HTERT RPE-1 (cell line): Measurements from ENCODE around the gene LRRN2.
"Not testable (repeated sequence)": the region's sequence is repeated elsewhere in the genome, so short reads cannot be mapped to it uniquely, and the experiment has no call there.

Experiments
- in situ Hi-C: fragments of 300-500 bp; cut with MboI; formaldehyde crosslinking; loops from 4 replicates; pipeline ENCODE4 v1.14.3; 2020; ENCODE audit warnings: low sequenced_read_pairs

LRRN2 gene

GRCh38 chr1:204577794-204578478 is 107.6 kb downstream of the LRRN2 start:
- in situ Hi-C loops = no loop called here

DNA sequence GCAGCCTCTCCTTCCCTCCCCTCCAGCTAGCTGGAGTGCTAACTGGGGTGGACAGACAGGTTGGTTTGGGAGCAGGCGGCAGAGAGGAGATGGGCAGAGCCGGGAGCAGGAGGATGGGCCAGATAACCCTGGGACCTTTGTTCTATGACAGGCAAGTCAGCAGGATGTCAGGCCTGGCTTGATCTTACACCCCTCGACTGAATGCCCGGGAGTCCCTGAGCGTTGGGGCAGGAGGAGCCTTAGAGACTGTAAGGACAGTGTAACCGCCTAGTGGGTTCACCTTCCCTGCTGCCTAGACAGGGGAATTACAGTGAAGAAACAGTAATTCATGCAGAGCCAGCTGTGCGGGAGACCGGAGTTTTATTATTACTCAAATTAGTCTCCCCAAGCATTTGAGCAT is 109.1 kb downstream of the LRRN2 start:
- in situ Hi-C loops = no loop called here

DNA sequence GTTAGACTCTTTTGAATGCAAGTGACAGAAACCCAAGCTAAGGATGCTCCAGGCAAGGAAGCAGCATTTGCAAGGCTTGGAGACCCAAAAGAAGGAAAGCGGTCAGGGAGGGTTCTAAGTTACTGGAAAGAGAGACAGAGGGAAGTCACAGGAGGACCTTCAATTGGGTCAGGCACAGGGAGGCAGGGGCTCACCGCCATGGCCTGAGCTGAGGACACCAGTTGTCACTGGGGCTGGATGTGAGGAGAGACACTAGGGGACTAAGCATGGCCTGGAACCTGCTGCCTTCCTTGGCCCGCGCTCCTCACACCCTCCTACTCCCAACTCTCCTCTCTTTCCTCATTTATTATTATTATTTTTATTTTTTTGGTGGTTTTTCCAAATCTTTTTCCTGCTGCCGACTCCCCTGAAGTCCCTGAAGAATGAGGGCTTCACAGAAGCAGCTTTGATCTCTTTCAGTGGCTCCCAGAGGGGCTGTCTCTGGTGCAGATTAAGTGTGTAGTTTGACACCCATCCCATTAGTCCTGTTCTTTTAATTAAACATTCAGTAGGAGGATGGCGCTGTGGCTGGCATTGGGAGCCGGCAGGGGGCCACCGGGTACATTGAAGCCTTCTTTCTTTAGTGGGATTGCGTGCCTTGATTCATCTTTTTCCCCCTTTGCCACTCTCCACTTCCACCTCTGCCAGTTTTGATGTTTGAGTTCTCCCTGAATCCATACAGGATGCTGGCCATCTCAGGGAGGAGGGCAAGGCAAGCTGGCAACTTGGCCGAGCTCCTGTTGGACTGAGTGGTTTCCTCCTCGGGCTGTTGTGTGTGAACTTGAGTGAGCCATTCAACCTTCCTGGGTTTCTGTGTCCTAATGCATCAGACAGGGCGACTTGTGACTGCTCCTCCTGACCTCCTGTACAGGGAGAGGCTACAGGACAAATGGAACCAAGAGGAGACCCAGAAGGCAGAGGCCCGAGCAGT is 110.0 kb downstream of the LRRN2 start:
- in situ Hi-C loops = no loop called here

DNA sequence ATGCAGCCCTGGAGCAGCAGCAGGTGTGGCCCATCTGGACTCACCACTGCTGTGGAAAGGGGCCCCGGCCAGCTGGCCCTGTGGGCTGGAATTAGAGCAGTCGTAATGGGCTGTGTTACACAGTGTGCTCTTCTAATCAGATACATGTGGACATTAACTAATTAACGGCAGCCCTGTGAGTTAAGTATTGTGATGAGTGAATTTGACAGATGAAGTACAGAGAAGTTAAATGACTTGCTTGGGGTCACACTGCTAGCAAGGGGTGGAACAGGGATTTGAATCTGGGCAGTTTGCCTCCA is 110.7 kb downstream of the LRRN2 start:
- in situ Hi-C loops = no loop called here

DNA sequence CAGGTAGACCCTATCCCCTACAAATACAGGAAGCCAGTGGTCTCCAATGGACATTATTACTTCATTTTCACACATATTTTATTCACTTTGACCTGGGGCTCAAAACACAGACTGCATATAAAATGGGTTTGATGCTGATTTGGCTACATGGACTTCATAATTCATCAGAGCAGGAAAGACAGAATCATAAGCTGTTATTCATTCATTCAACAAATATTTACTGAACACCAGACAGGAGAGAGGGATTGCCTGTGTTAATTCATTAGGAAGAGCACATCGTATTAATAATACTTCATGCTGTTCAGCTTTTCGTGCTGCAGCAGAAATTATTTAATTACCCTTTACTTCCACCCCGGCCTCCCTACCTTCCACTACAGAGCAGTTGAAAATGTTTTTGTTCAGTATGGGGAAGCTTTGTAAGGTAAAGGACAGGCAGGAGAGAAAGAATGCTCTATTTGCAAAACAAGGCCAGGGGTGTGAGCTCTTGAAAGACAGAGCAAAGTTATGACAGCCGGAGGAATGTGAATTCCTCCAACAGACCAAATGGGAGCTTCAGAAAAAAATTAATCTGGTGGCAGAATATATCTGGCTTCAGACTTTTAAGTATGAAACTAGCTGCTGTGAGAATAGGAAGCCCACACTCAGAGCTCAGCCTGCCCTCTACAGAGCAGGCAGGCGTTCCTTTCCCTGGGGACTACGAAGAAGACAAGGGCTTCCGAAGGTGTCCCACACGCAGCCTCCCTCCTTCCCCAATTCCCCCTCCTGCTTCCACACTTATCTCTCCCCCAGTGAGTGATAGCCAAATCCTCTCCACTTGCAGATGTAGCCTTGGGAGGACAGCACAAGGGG is 111.3 kb downstream of the LRRN2 start:
- in situ Hi-C loops = no loop called here

DNA sequence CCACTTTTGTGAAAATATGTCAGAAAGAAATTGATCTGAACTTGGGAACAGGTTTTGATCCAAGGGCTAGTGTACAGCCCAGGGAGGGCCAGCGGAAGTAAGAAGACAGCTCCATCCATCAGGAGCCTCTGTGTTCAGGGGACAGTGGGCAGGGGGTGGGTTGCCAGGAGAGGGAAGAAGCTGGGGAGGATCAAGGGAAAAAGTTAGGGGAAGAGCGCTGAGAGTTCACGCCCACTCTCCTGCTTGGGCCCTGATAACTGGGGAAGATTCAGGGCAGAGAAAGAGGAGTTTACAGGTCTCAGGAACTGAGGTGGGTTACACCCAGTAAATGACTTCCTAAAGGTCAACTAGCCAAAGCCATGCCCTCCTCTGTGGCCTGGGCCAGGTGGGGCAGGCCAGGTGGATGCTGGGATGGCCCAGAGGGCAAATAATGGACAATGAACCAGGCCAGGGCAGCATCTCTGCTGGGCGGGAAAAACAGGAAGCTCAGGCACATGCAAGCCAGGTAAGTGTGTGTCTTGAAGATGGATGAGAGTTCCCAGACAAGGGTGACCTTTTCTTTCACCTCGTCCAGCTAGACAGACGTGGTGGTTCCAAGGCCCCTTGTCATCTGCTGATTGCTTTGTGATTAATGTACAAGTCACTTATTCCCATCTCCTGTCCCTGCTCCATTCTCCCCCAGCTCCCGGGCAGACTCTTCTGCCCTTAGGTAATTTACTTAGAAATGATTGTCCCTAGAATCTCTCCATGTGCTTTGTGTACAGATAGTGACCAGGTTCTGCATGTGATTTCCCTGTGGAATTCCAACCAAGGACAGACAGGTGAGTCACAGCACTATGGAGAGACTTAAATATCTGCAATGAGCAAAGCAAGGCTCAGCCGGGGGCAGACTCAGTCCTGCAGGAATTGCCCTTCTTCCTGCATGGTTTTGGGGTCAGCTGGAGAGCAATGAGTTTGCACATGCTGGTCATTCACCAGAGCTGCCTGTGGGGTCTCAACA is 112.3 kb downstream of the LRRN2 start:
- in situ Hi-C loops = no loop called here

DNA sequence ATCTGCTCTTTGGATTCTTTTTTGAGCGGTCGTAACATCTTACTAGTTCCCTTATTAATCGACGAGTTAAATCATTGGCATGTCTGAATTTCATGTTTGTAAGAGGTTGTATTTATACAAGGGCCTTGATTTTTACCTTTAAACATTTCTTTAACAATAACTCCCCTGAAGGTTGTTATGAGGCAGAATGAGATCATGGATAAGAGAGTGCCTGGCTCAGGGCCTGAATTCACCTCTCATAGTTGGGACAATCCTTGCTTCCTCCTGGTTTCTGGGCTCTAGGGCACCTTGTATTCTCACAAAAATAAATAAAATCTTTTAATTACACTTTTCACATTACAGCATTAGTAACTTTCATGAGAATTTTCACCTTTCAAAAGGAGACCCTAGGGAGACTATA is 113.9 kb downstream of the LRRN2 start:
- in situ Hi-C loops = no loop called here

DNA sequence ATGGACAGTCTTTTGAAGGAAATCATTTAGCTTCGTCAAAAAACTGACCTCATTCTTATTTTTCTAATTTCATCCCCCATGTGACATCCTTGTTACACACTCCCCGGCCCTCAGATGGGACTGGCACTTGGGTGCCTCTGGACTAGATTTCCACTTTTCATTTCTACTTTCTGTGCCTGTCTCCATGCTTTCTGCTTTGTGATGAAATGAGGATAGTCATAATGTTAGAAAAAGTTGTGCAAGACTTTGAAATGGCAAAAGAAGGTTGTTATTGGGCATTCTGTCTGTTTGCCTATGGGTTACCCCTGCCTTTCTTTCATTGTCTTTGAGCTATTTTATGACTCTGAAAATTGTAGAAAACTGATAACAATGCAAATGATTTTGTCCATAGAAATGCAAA is 114.4 kb downstream of the LRRN2 start:
- in situ Hi-C loops = no loop called here

- in situ Hi-C loops = not testable (repeated sequence)
Measured at GRCh38 chr1:204570021-204570420, 115.5 kb downstream of the LRRN2 start.

DNA sequence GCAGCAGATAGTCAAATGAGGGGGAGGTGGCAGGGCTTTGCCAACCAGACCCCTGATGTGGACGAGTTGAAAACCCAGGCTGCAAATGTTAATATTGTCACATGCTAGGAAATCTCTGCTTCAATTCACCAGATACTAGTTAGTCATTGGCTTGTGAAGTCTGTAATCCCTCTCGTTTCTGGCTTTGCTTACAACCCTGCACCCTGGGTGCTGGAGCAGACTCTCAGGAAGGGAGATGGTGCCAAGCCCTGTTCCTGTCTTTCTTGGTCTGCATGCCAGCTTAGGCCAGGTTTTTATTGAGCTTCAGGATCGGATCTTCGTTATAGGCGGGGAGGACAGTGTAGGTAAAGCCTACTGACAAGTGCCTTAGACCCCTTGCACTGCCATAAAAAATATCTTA is 116.1 kb downstream of the LRRN2 start:
- in situ Hi-C loops = no loop called here

GRCh38 chr1:204568576-204569315 is 116.8 kb downstream of the LRRN2 start:
- in situ Hi-C loops = no loop called here
